Large intestine (tissue), 12 donors: ENCODE measurements around the gene TLR1. TPM values are rescaled to one million over a fixed set of nuclear protein-coding genes. Genes with fewer than 3 reads are reported as not detected.

Experiments
- DNase-seq, 2 donors: peaks; one replicate each; pipeline versions ENCODE4 v3.0.0 to v3.0.0-alpha.2; 2013
- H3K27ac ChIP-seq: one replicate; pipeline ENCODE4 v1.5.1; 2013; ENCODE audit warnings: low read length
- H3K27me3 ChIP-seq: 2 replicates; pipeline ENCODE4 v1.6.1; 2013; ENCODE audit warnings: low read length; ENCODE audit not compliant: control insufficient read depth, insufficient read depth
- H3K36me3 ChIP-seq: 2 replicates; pipeline ENCODE4 v1.6.1; 2013; ENCODE audit warnings: low read length; ENCODE audit not compliant: control insufficient read depth, insufficient read depth
- H3K4me1 ChIP-seq: one replicate; pipeline ENCODE4 v1.6.1; 2013; ENCODE audit warnings: low read length; ENCODE audit not compliant: control insufficient read depth, insufficient read depth
- H3K4me3 ChIP-seq: one replicate; pipeline ENCODE4 v1.5.1; 2013; ENCODE audit warnings: low read length
- H3K9me3 ChIP-seq: one replicate; pipeline ENCODE4 v1.6.1; 2013; ENCODE audit warnings: mild to moderate bottlenecking, low read depth, low read length, moderate library complexity; ENCODE audit not compliant: control insufficient read depth
- WGBS: methylation state at CpG from one replicate; pipeline ENCODE4 v1.1.5; 2013; ENCODE audit warnings: low lambda C conversion rate; ENCODE audit not compliant: insufficient coverage; 5-methylcytosine and 5-hydroxymethylcytosine counted together
- long read RNA-seq, 11 donors: transcript quantifications; one replicate each; lab custom pipeline, GENCODE V29; 2026
- polyA plus RNA-seq: library from polyadenylated mRNA; unstranded; fragments of 120-200 nt; gene quantifications from one replicate; pipeline ENCODE4 v1.2.1, GENCODE V29; 2013

TLR1 gene
- 4.3 TPM for polyA plus RNA-seq
- long read RNA-seq, donor 1, result 0 reads
- long read RNA-seq, donor 2, partial matches to known transcripts, result 0 of 1 reads
- long read RNA-seq, donor 2, other reads (novel, unspliced or antisense), result 0 of 1 reads
- long read RNA-seq, donor 3, result 0 reads
- long read RNA-seq, donor 4, result 0 reads
- long read RNA-seq, donor 5, result 0 reads
- long read RNA-seq, donor 6, partial matches to known transcripts, result 0 of 1 reads
- long read RNA-seq, donor 6, other reads (novel, unspliced or antisense), result 0 of 1 reads
- long read RNA-seq, donor 7, partial matches to known transcripts, result 0 of 1 reads
- long read RNA-seq, donor 7, other reads (novel, unspliced or antisense), result 0 of 1 reads
- long read RNA-seq, donor 8, result 0 reads
- long read RNA-seq, donor 9, result 0 reads
- long read RNA-seq, donor 10, partial matches to known transcripts, result 0 of 1 reads
- long read RNA-seq, donor 10, other reads (novel, unspliced or antisense), result 0 of 1 reads
- long read RNA-seq, donor 11, result 0 reads

GRCh38 chr4:38804654-38805295 is at the start of gene TLR1:
TLR1 (minus strand) TSS chr4:38804791; CDS start chr4:38798831, 5,960 bp downstream.
- Histone ChIP-seq H3K4me1 (no peaks in the 10 kb centered on the region), H3K4me3 (peak within 1 kb of the TSS; percentile 5), H3K9me3 (peaks cover 3% of the 10 kb centered on the region), H3K36me3 (no peaks in the 10 kb centered on the region), H3K27me3 (no peaks in the 10 kb centered on the region), H3K27ac (peak within 1 kb of the TSS; percentile 47)
- DNase-seq, result peak; percentile 25 to 36
- 46% methylated on average over 2 of the region's 7 CpGs for WGBS

- no peaks in the 10 kb centered on the region for H3K4me1 ChIP-seq
- H3K27me3 ChIP-seq, result peaks cover 3% of the 10 kb centered on the region
- no peak overlapping the region for H3K27ac ChIP-seq
- no peaks in the 10 kb centered on the region for H3K36me3 ChIP-seq
- DNase-seq, result no peak
- H3K9me3 ChIP-seq, result no peaks in the 10 kb centered on the region
- no CpG with 5 or more reads among the region's 3 CpGs for WGBS
- H3K4me3 ChIP-seq, result no peak overlapping the region
Measured at GRCh38 chr4:38846015-38846414, 41.4 kb upstream of the TLR1 start.

GRCh38 chr4:38842994-38843393 is 38.4 kb upstream of the TLR1 start:
- no CpG with 5 or more reads among the region's 4 CpGs for WGBS
- no peaks in the 10 kb centered on the region for H3K36me3 ChIP-seq
- no peak overlapping the region for H3K4me3 ChIP-seq
- no peak overlapping the region for H3K27ac ChIP-seq
- H3K4me1 ChIP-seq, result no peaks in the 10 kb centered on the region
- DNase-seq, result no peak
- peaks cover 3% of the 10 kb centered on the region for H3K27me3 ChIP-seq
- H3K9me3 ChIP-seq, result no peaks in the 10 kb centered on the region

- H3K4me3 ChIP-seq, result no peak overlapping the region
- H3K27ac ChIP-seq, result no peak overlapping the region
- H3K36me3 ChIP-seq, result no peaks in the 10 kb centered on the region
- H3K27me3 ChIP-seq, result peaks cover 3% of the 10 kb centered on the region
- H3K9me3 ChIP-seq, result peaks cover 2% of the 10 kb centered on the region
- DNase-seq, result no peak
- 92% methylated on average over 2 of the region's 2 CpGs for whole genome bisulfite sequencing
- no peaks in the 10 kb centered on the region for H3K4me1 ChIP-seq
Measured at GRCh38 chr4:38837849-38838248, 33.3 kb upstream of the TLR1 start.

- Histone ChIP-seq H3K4me3 (no peak overlapping the region), H3K4me1 (no peaks in the 10 kb centered on the region), H3K27me3 (peaks cover 2% of the 10 kb centered on the region), H3K9me3 (peaks cover 2% of the 10 kb centered on the region), H3K36me3 (no peaks in the 10 kb centered on the region), H3K27ac (no peak overlapping the region)
- no peak for DNase-seq
Measured at GRCh38 chr4:38837334-38837733, 32.7 kb upstream of the TLR1 start.

- no peak for DNase-seq
- no peaks in the 10 kb centered on the region for H3K36me3 ChIP-seq
- WGBS, result 83% methylated on average over 2 of the region's 4 CpGs
- no peaks in the 10 kb centered on the region for H3K4me1 ChIP-seq
- H3K4me3 ChIP-seq, result no peak overlapping the region
- H3K9me3 ChIP-seq, result peaks cover 2% of the 10 kb centered on the region
- no peak overlapping the region for H3K27ac ChIP-seq
- H3K27me3 ChIP-seq, result no peaks in the 10 kb centered on the region
Measured at GRCh38 chr4:38834570-38834969, 30.0 kb upstream of the TLR1 start.

- Histone ChIP-seq H3K9me3 (peaks cover 2% of the 10 kb centered on the region), H3K27me3 (no peaks in the 10 kb centered on the region), H3K36me3 (no peaks in the 10 kb centered on the region), H3K4me3 (no peak overlapping the region), H3K4me1 (no peaks in the 10 kb centered on the region), H3K27ac (no peak overlapping the region)
- no CpG with 5 or more reads among the region's 7 CpGs for WGBS
- DNase-seq, result no peak
Measured at GRCh38 chr4:38832624-38833528, 28.3 kb upstream of the TLR1 start.

GRCh38 chr4:38832206-38832605 is 27.6 kb upstream of the TLR1 start:
- WGBS, result no CpG with 5 or more reads among the region's 1 CpG
- DNase-seq, result no peak

GRCh38 chr4:38831653-38832052 is 27.1 kb upstream of the TLR1 start:
- no peak for DNase-seq
- Histone ChIP-seq H3K36me3 (no peaks in the 10 kb centered on the region), H3K4me3 (no peak overlapping the region), H3K9me3 (no peaks in the 10 kb centered on the region), H3K27me3 (no peaks in the 10 kb centered on the region), H3K27ac (no peak overlapping the region), H3K4me1 (no peaks in the 10 kb centered on the region)

More at GRCh38 chr4:38832206-38832605, 27.6 kb upstream of the TLR1 start:
- H3K4me3 ChIP-seq, result no peak overlapping the region
- H3K9me3 ChIP-seq, result peaks cover 2% of the 10 kb centered on the region
- no peaks in the 10 kb centered on the region for H3K27me3 ChIP-seq
- H3K4me1 ChIP-seq, result no peaks in the 10 kb centered on the region
- no peaks in the 10 kb centered on the region for H3K36me3 ChIP-seq
- no peak overlapping the region for H3K27ac ChIP-seq

GRCh38 chr4:38829237-38829636 is 24.6 kb upstream of the TLR1 start:
- 96% methylated on average over 3 of the region's 5 CpGs for WGBS
- DNase-seq, result no peak
- no peaks in the 10 kb centered on the region for H3K27me3 ChIP-seq

More at GRCh38 chr4:38829237-38829636, 24.6 kb upstream of the TLR1 start:
- Histone ChIP-seq H3K4me1 (no peaks in the 10 kb centered on the region), H3K4me3 (no peak overlapping the region), H3K9me3 (no peaks in the 10 kb centered on the region), H3K36me3 (no peaks in the 10 kb centered on the region), H3K27ac (no peak overlapping the region)
